Inferior parietal cortex (tissue), 1 donor: ENCODE measurements around the gene C1orf159.

Experiments used
- DNase-seq: peaks from one replicate; pipeline ENCODE4 v3.0.0-alpha.2; 2016; ENCODE audit errors: extremely low spot score

The C1orf159 gene

GRCh38 chr1:1038694-1039093, 77.2 kb downstream of the C1orf159 start:
- no peak for DNase-seq

DNA sequence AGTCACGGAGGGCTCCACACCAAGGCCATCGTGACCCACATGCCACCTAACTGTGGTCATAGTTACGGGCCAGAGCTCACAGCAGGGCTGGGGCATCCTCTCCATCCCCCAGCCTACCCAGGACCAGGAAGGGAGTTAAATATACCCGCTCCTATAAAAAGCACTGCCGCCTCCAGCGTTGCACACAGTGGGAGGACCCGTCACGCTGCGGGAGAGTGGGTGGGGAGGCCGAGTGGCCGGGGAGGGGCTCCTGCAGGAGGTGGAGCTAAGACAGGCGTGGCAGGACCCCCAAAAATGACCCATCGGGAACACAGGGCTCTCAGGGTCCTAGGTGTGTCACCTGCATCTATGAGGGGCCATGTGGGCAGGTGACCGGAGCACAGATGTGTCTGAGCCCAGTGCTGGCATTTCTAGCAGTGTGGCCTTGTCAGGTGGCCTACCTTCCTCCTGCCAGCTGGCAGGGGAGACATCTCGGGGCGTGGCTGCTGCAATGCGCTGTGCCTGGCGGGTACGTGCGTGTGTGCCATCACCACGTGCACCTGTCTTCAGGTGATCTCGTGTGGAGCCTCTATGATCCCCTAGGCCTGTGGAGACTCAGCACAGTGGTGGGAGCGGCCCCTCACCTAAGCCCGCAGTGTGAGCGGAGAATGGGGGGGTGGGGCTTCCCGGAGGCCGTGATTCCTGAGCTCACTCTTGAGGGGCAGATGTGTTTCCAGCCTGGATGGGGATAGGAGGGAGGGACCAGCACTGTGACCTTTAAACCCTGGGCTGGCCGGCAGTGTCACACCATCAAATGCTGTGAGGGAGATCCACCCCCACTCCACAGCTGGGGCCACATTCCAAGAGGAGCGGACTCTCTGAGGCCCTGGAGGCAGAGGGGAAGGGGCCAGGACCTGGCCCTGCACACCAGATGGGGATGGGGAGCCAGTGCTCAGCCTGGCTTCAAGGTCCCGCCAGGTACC, 78.2 kb downstream of the C1orf159 start:
- no peak for DNase-seq

GRCh38 chr1:1035291-1035943, 80.5 kb downstream of the C1orf159 start:
- no peak for DNase-seq

DNA sequence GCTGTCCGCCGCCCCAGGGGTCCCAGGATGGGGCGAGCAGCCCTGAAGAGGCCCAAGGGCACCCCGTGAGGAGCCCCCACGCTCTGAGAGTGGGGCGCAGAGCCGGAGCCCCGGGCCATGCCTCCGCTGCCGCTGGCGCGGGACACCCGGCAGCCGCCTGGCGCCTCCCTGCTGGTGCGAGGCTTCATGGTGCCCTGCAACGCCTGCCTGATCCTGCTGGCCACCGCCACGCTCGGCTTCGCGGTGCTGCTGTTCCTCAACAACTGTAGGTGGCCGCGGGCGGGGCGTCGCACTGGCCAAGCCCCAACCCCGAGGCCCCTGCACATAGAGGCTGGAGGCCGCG, 81.5 kb downstream of the C1orf159 start:
- DNase-seq: no peak

DNA sequence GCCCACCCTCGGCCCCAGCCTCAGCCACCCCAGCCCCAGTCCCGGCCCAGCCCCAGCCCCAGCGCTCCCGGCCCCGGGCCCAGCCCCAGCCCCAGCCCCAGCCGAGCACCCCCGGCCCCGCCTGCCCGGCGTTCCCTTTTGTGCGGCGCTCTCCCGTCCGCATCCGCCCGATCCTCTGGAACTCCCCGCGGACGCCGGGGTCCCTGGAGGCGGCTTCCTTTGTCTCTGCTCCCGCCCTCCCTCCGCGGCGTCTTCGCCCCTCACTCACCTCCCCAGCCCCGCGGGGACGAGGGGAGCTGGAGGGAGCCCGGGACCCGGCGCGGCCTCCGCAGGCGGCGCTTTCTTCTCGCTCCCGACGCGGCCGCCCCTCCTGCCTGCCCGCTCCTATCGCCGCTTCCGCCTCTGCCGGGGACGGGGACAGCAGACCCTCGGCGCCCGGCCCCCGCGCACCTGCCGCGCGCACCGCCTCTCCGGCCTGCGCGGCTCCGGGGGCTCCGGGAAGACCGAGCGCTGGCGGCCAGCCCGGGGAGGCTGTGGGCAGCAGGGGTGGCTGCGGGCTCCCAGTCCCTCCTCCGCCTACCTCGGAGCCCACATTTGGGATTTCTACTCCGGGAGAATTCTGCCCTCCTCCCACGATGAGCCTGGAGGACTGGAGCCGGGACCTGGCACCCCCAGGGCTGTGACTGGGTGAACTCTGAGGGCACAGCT, 82.0 kb downstream of the C1orf159 start:
- no peak for DNase-seq

DNA sequence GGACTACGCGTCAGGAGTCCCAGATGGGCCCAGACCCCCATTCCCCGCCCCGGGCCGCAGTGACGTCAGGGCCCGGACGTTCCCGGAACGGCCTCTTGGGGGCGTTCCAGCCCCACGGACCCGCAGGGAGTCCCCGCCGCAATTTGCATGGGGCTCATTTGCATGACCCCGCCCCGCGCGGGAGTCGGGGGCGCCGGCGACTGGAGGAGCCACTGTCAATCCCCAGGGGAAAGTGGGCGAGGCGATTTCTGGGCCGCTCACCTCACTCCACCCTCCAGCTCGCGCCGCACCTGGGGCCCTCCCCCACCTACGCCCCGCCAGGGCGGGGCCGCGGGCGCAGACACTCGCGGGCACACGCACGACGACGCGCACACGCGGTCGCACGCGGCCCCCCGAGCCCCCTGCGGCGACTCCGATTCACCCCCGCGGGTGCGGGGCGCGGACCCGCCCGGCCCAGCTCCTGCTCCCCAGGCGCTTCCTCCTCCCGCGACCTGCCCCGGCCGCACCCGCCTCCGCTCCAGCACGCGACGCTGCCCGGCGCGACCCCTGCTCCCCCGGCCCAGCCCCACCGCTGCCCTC, 82.8 kb downstream of the C1orf159 start:
- peak; percentile 82 for DNase-seq

DNA sequence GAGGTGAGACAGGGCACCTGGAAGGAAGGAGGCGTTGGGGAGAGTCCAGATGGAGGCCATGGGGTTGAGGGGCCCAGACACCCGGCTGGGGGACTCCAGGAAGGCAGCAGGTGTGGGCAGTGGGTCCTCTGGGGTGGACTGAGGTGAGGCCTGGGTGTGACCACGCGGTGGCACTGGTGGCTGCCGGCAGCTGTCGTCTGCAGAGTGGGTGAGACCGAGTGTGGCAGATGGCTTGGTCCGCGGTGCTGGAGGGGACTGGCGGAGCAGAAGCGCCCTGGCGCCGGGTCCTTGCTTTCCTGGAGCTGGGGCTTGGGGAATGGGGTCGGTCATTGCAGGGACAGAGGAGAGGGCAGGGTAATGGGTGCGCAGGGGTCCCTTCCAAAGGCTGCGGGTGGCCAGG, 83.5 kb downstream of the C1orf159 start:
- no peak for DNase-seq
